ENCODE results near the gene FBXO8.
A peak's percentile ranks its signal among the peaks of the same experiment; 100 is the strongest.

FBXO8 gene

GRCh38 chr4:174204164-174204831, 79.2 kb downstream of the FBXO8 start:
- no peak for DNase-seq

DNA sequence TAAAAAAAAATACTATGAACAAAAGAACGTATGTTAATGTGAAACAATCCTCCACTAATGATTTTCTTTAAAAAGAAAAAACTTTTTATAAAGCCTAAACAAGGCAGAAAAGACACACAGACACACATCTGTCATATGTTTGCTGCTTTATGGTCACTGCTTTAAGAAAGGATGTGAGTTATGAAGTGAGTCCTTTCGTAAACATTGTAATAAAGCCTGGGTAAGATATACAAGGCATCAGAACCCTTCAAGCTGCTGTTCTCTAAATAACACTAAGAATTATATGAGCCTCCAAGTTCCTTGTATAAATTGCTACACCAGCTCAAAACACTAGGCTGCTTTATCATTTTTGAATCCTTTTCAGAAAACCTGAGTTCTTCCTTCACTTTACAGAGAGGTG, 81.6 kb downstream of the FBXO8 start:
- DNase-seq = peak; percentile 30

- DNase-seq = no peak
These were observed 83.7 kb downstream of the FBXO8 start for GRCh38 chr4:174199735-174200134.

DNA sequence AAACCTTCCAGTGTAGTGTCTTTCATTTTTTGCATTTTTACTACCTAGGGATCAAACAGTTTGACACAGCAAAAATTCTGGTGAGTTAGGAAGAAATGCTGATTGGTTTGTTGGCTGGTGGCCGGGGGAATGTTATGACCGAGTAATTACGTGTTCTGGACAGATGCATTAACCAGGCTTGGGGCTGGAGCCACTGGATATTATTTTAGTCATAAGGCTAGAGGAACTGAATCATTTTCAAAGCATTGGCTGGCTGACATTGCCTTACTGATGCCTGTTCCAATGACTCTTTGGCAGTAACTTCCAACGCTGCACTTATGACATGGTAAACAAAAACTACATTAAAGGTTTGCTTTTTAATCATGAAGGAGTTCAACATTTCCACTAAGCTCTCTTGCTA, 84.6 kb downstream of the FBXO8 start:
- peak; percentile 86 for DNase-seq

DNA sequence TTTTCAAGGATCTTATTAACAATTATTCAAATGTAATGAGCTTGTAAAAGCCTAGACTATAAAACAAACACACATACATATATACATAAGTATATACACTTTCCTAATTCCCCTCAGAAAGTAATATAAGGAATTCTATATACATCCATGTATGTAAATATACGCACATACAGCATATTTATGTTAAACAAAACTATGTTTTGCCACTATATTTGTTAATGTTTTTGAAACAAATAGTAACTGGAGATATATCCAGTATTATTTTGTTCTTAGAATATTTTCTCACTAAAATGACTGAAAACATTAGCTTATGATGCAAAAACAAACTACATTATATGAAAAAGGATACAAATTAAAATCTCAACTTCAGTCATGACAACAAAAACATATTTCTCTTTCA, 85.1 kb downstream of the FBXO8 start:
- DNase-seq = no peak

GRCh38 chr4:174193438-174194374, 89.8 kb downstream of the FBXO8 start:
- DNase-seq = peak; percentile 15

DNA sequence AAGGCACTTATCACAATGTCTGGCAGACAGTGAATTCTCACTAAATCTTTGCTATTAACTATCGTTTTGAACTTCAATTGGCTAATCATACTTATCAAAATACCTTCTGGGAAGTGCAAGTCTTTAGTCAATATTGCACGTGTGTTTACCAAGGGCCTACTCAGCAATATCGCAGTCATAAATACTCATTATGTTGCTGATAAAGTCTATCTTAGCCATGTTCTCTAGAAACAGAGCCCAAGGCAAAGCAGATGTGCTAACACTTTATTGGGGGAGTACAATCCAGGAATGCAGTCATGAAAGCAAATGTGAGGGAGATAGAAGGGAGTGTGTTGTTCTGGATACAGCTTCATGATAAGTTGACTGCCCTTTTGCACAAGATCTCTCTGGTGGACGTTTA, 90.5 kb downstream of the FBXO8 start:
- DNase-seq = no peak

DNA sequence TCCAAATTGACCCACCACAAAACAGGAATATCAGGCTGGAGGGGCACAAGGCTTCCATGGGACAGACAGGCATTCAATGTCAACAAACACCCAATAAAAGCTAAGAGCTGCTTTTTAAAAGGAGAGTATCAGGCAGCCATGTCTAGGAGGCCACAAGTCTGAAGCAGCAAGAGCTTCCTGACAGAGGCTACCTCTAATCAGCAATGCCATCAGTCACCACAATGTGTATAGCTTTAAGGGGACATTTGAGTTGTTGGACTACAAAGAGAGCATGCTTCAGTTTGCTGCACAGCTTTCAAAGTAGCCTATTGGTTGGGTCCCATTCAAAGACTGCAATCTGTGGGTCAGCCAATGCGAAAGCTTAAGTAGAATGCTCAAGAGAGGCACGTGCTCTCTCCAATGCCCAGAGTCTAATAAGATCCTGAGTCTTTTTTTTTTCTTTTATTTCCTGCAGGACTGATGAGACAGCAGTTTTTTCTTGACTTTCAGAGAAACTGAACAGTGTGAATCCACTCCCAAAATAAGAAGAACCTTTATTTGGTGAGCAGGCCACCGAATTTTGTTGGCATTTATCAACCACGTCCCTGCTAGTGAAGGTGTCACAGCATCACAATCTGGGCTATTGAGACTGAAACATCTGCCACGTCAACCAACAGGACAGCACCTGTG, 92.5 kb downstream of the FBXO8 start:
- DNase-seq = no peak

DNA sequence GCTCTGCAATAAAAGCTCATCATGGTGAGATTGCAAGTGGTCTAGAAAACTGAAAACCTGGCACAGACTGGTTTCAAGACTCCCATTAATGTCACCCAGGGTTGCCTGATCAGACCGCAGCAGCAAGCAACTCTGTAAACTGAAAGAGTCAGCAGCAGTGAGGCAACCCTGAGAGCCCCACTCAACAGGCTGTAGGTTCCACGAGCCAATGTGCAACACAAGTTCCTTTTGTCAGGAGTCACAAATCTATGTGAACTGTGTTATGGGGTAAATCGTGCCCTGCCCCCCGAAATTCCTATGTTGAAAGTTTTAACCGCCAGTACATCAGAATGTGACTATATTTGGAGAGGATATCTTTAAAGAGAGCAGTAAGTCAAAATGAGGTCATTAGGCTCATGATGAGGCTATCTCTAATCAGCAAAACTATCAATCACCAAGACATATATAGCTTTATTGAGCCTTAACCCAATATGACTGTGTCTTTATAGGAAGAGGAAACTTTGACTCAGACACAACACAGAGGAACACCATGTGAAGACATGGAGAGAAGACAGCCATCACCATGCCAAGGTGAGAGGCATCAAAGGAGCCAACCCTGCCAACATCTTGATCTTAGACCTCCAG, 94.0 kb downstream of the FBXO8 start:
- DNase-seq = peak; percentile 20

All from HCEC 1CT (cell line).